ENCODE measurements around the gene SELENON.
"Not testable (repeated sequence)": the region's sequence is repeated elsewhere in the genome, so short reads cannot be mapped to it uniquely, and the experiment has no call there.

SELENON gene

GRCh38 chr1:25831569-25832196, 31.7 kb downstream of the SELENON start:
- no peak for DNase-seq

GRCh38 chr1:25832336-25833037, 32.5 kb downstream of the SELENON start:
- no peak for DNase-seq

- DNase-seq: no peak
These were observed 33.2 kb downstream of the SELENON start for GRCh38 chr1:25833158-25833557.

- no peak for DNase-seq
These were observed 34.9 kb downstream of the SELENON start for GRCh38 chr1:25834894-25835293.

- no peak for DNase-seq
These were observed 36.7 kb downstream of the SELENON start for GRCh38 chr1:25836695-25837094.

- peak; percentile 32 for DNase-seq
These were observed 37.4 kb downstream of the SELENON start for GRCh38 chr1:25837262-25837875.

- DNase-seq: not testable (repeated sequence)
These were observed 39.8 kb downstream of the SELENON start for GRCh38 chr1:25839808-25840207.

GRCh38 chr1:25843483-25843882, 43.5 kb downstream of the SELENON start:
- no peak for DNase-seq

GRCh38 chr1:25844536-25845337, 44.7 kb downstream of the SELENON start:
- DNase-seq: no peak

- no peak for DNase-seq
These were observed 45.7 kb downstream of the SELENON start for GRCh38 chr1:25845664-25846063.

- no peak for DNase-seq
These were observed 47.9 kb downstream of the SELENON start for GRCh38 chr1:25847929-25848328.

GRCh38 chr1:25848531-25848930, 48.5 kb downstream of the SELENON start:
- DNase-seq: no peak

GRCh38 chr1:25854554-25854953, 54.6 kb downstream of the SELENON start:
- peak; percentile 81 for DNase-seq

GRCh38 chr1:25856856-25857255, 56.9 kb downstream of the SELENON start:
- no peak for DNase-seq

GRCh38 chr1:25858494-25858893, 58.5 kb downstream of the SELENON start:
- no peak for DNase-seq

- DNase-seq: peak; percentile 83
These were observed 59.2 kb downstream of the SELENON start, which contains the start of gene AUNIP for GRCh38 chr1:25858906-25859789. TSS of gene AUNIP (minus strand) at chr1:25859457. CDS start at chr1:25859357, 100 bp downstream.

- no peak for DNase-seq
These were observed 61.6 kb downstream of the SELENON start for GRCh38 chr1:25861316-25862286.

GRCh38 chr1:25862785-25863485, 62.9 kb downstream of the SELENON start:
- DNase-seq: no peak

GRCh38 chr1:25863486-25864262, 63.7 kb downstream of the SELENON start:
- DNase-seq: no peak

Data from NCI-H2171 treated with DMSO at 0.1 percent for 48 hours (cell line).